ENCODE measurements around the gene PLA2G10. TPM values are rescaled to one million over a fixed set of nuclear protein-coding genes. Genes with fewer than 3 reads are reported as not detected.
"Not testable (repeated sequence)": the region's sequence is repeated elsewhere in the genome, so short reads cannot be mapped to it uniquely, and the experiment has no call there.

PLA2G10 gene
- total RNA-seq, 2 experiments from 2014 or later, result not detected

- peaks cover 22% of the 10 kb centered on the region for H3K36me3 Mint-ChIP-seq (ENCODE audit: low read depth)
- H3K4me3 Mint-ChIP-seq, result peak overlapping the region; percentile 93
- intact Hi-C loops (cut with micrococcal nuclease), result no loop called here
- no peaks in the 10 kb centered on the region for H3K9me3 Mint-ChIP-seq
- ChIA-PET CTCF (no interaction called here), POLR2A (interaction anchor here (0.5 to 0.8 kb wide), 2 partner anchors 12 to 1008 kb away, joined by 3 read pairs; no protein-coding TSS in a partner anchor)
- H3K27ac Mint-ChIP-seq, result peak overlapping the region; percentile 23
- DNase-seq (no peak), ATAC-seq (no peak)
- H3K27me3 Mint-ChIP-seq, result no peaks in the 10 kb centered on the region
- peaks cover 44% of the 10 kb centered on the region for H3K4me1 Mint-ChIP-seq (ENCODE audit: low read depth)
- TF ChIP-seq CTCF (IDR thresholded peaks at IDR 0.05), result no peak
Measured at GRCh38 chr16:14635395-14636165, 58.5 kb downstream of the PLA2G10 start.

GRCh38 chr16:14634389-14634725, 59.8 kb downstream of the PLA2G10 start:
- TF ChIP-seq CTCF (IDR thresholded peaks at IDR 0.05), result no peak
- Mint-ChIP-seq H3K4me3 (peak overlapping the region; percentile 93), H3K27ac (peak overlapping the region; percentile 99), H3K9me3 (no peaks in the 10 kb centered on the region), H3K27me3 (no peaks in the 10 kb centered on the region), H3K36me3 (ENCODE audit: low read depth) (peaks cover 19% of the 10 kb centered on the region), H3K4me1 (ENCODE audit: low read depth) (peaks cover 39% of the 10 kb centered on the region)
- intact Hi-C loops (cut with micrococcal nuclease), result no loop called here
- DNase-seq, result no peak
- POLR2A ChIA-PET, result interaction anchor here (1.6 kb wide), 1 partner anchor 8 kb away, joined by 6 read pairs; no protein-coding TSS in a partner anchor
- CTCF ChIA-PET, result no interaction called here
- no peak for ATAC-seq

- Mint-ChIP-seq H3K27me3 (no peaks in the 10 kb centered on the region), H3K4me3 (peak within 1 kb of the TSS; percentile 93), H3K4me1 (ENCODE audit: low read depth) (peaks cover 51% of the 10 kb centered on the region), H3K9me3 (no peaks in the 10 kb centered on the region), H3K27ac (peak within 1 kb of the TSS; percentile 99), H3K36me3 (ENCODE audit: low read depth) (peaks cover 19% of the 10 kb centered on the region)
- DNase-seq, result peak; percentile 100
- ChIA-PET CTCF (interaction anchor here (0.9 kb wide), 1 partner anchor 12 kb away, joined by 4 read pairs; no protein-coding TSS in a partner anchor), POLR2A (interaction anchor here (1.0 to 1.6 kb wide), 5 partner anchors 10 to 48 kb away, joined by 3 to 6 read pairs (median 3); no protein-coding TSS in a partner anchor)
- TF ChIP-seq CTCF (IDR thresholded peaks at IDR 0.05), result no peak
- intact Hi-C loops (cut with micrococcal nuclease), result no loop called here
- peak; percentile 79 for ATAC-seq
Measured at GRCh38 chr16:14632693-14633569, 61.2 kb downstream of the PLA2G10 start, which contains the start of gene BFAR. Gene BFAR (plus strand): TSS chr16:14632951. CDS start chr16:14644347, 11,396 bp downstream.

GRCh38 chr16:14630620-14631330, 63.3 kb downstream of the PLA2G10 start:
- DNase-seq, result peak; percentile 21
- POLR2A ChIA-PET, result interaction anchor here (0.6 to 2.4 kb wide), 4 partner anchors 10 to 44 kb away, joined by 3 to 13 read pairs (median 3); no protein-coding TSS in a partner anchor
- peak overlapping the region; percentile 99 for H3K27ac Mint-ChIP-seq
- CTCF ChIA-PET; ATAC-seq; intact Hi-C loops (cut with micrococcal nuclease); H3K9me3 Mint-ChIP-seq; H3K27me3 Mint-ChIP-seq: not testable (repeated sequence)
- H3K4me3 Mint-ChIP-seq, result peak overlapping the region; percentile 93
- H3K4me1 Mint-ChIP-seq (ENCODE audit: low read depth), result peaks cover 47% of the 10 kb centered on the region
- H3K36me3 Mint-ChIP-seq (ENCODE audit: low read depth), result peaks cover 26% of the 10 kb centered on the region
